H1 (cell line): ENCODE data around the gene IER5. TPM values are rescaled to one million over a fixed set of nuclear protein-coding genes. Genes with fewer than 3 reads are reported as not detected.

Experiments used
- CHD2 ChIP-seq: IDR thresholded peaks from 2 replicates; pipeline ENCODE4 v1.6.1; 2012; ENCODE audit warnings: low read length, improper control_type of control experiment
- EZH2 ChIP-seq: fragments of 200-600 bp; sonication (generic); IDR thresholded peaks from 2 replicates; pipeline ENCODE4 v1.7.1; 2012; ENCODE audit warnings: low read depth, mild to moderate bottlenecking, moderate library complexity, low read length, inconsistent platforms; ENCODE audit not compliant: severe bottlenecking
- HDAC2 ChIP-seq, 2 experiments: fragments of 300-600 bp in 1 of 2; sonication (generic) in 1 of 2; IDR thresholded peaks; 2 replicates each; pipeline ENCODE4 v1.6.1; 2011 to 2012; ENCODE audit warnings: low read depth in 2 of 2, low read length in 2 of 2, mild to moderate bottlenecking in 2 of 2, moderate library complexity in 2 of 2, borderline replicate concordance in 1 of 2, inconsistent platforms in 1 of 2
- MAFK ChIP-seq: IDR thresholded peaks from 2 replicates; pipeline ENCODE4 v1.6.1; 2012; ENCODE audit warnings: low read depth, mild to moderate bottlenecking, improper control_type of control experiment, low read length
- SAP30 ChIP-seq: fragments of 300-600 bp; sonication (generic); IDR thresholded peaks from 2 replicates; pipeline ENCODE4 v1.7.1; 2012; ENCODE audit warnings: low read length, moderate library complexity, mild to moderate bottlenecking, inconsistent platforms; ENCODE audit not compliant: insufficient read depth, insufficient replicate concordance
- SIN3A ChIP-seq, 2 experiments: IDR thresholded peaks in 1 of 2; conservative IDR thresholded peaks in 1 of 2; 2 replicates each; pipeline ENCODE4 v1.6.1; 2011 to 2012; ENCODE audit warnings: low read length in 2 of 2, improper control_type of control experiment in 1 of 2, low read depth in 1 of 2, mild to moderate bottlenecking in 1 of 2
- TAF1 ChIP-seq: IDR thresholded peaks from 2 replicates; pipeline ENCODE4 v1.6.1; 2011; ENCODE audit warnings: mild to moderate bottlenecking, low read depth, low read length
- YY1 ChIP-seq: IDR thresholded peaks from 2 replicates; pipeline ENCODE4 v1.6.1; 2011; ENCODE audit warnings: low read depth, mild to moderate bottlenecking, low read length
- polyA plus RNA-seq, 7 experiments: library from polyadenylated mRNA; depleted of rRNA in 3 of 7; stranded (reverse) in 5 of 7; unstranded in 2 of 7; fragments of >200 nt in 5 of 7; fragments of 200-250 nt in 2 of 7; gene quantifications; 1 replicate in 5 of 7; 2 replicates in 1 of 7; 4 replicates in 1 of 7; pipeline versions ENCODE4 v1.2.1 to v1.2.3, GENCODE V29; 2011 to 2013; ENCODE audit warnings: missing spikeins in 2 of 7, mixed read lengths in 2 of 7
- total RNA-seq: library from RNA; stranded (reverse); fragmentation: NEBNext Ultra II Directional; extraction: Animal tissue kit (Norgen Biotek cat#: 25700); gene quantifications from 2 replicates; pipeline ENCODE4 v1.2.1, GENCODE V29; 2021
- TF ChIP-seq, protein P1 (sequence below): fragments of 300-600 bp; sonication (generic); IDR thresholded peaks from 2 replicates; pipeline ENCODE4 v1.7.1; 2012; ENCODE audit warnings: low read length, moderate library complexity, mild to moderate bottlenecking, inconsistent platforms; ENCODE audit not compliant: insufficient replicate concordance
- TF ChIP-seq, protein P2 (sequence below): IDR thresholded peaks from 2 replicates; pipeline ENCODE4 v1.6.1; 2012; ENCODE audit warnings: inconsistent platforms

The IER5 gene
- total and polyA plus RNA-seq, 2 of the 8 experiments (the other 6 are each of a cell fraction or from before 2014, with no cell fraction given) = 3.5 to 7.7 TPM

DNA sequence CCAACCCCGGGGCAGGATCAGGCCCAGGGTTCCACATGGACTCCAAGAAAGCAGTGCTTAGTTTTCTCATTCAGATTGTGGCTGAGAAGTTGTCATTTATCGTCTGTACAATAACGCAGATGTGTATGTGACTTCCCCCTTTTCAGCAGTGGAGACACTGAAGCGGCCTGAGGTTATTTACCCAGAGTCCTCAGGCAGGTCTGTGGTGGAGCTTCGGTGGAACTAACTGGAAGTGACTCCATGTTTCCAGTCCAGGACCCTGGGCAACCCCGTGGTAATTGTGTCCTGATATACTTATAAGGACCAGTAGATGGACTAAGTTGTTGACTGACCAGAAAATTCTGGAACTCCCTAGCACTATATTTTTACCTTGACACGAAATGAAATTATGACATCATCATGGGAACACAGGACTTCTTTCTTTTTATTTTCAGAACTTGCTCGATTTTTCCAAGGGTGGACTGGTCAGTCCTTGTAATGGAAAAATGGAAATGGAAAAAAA, 1.0 kb upstream of the IER5 start (continued):
- TF ChIP-seq, protein P1, sequence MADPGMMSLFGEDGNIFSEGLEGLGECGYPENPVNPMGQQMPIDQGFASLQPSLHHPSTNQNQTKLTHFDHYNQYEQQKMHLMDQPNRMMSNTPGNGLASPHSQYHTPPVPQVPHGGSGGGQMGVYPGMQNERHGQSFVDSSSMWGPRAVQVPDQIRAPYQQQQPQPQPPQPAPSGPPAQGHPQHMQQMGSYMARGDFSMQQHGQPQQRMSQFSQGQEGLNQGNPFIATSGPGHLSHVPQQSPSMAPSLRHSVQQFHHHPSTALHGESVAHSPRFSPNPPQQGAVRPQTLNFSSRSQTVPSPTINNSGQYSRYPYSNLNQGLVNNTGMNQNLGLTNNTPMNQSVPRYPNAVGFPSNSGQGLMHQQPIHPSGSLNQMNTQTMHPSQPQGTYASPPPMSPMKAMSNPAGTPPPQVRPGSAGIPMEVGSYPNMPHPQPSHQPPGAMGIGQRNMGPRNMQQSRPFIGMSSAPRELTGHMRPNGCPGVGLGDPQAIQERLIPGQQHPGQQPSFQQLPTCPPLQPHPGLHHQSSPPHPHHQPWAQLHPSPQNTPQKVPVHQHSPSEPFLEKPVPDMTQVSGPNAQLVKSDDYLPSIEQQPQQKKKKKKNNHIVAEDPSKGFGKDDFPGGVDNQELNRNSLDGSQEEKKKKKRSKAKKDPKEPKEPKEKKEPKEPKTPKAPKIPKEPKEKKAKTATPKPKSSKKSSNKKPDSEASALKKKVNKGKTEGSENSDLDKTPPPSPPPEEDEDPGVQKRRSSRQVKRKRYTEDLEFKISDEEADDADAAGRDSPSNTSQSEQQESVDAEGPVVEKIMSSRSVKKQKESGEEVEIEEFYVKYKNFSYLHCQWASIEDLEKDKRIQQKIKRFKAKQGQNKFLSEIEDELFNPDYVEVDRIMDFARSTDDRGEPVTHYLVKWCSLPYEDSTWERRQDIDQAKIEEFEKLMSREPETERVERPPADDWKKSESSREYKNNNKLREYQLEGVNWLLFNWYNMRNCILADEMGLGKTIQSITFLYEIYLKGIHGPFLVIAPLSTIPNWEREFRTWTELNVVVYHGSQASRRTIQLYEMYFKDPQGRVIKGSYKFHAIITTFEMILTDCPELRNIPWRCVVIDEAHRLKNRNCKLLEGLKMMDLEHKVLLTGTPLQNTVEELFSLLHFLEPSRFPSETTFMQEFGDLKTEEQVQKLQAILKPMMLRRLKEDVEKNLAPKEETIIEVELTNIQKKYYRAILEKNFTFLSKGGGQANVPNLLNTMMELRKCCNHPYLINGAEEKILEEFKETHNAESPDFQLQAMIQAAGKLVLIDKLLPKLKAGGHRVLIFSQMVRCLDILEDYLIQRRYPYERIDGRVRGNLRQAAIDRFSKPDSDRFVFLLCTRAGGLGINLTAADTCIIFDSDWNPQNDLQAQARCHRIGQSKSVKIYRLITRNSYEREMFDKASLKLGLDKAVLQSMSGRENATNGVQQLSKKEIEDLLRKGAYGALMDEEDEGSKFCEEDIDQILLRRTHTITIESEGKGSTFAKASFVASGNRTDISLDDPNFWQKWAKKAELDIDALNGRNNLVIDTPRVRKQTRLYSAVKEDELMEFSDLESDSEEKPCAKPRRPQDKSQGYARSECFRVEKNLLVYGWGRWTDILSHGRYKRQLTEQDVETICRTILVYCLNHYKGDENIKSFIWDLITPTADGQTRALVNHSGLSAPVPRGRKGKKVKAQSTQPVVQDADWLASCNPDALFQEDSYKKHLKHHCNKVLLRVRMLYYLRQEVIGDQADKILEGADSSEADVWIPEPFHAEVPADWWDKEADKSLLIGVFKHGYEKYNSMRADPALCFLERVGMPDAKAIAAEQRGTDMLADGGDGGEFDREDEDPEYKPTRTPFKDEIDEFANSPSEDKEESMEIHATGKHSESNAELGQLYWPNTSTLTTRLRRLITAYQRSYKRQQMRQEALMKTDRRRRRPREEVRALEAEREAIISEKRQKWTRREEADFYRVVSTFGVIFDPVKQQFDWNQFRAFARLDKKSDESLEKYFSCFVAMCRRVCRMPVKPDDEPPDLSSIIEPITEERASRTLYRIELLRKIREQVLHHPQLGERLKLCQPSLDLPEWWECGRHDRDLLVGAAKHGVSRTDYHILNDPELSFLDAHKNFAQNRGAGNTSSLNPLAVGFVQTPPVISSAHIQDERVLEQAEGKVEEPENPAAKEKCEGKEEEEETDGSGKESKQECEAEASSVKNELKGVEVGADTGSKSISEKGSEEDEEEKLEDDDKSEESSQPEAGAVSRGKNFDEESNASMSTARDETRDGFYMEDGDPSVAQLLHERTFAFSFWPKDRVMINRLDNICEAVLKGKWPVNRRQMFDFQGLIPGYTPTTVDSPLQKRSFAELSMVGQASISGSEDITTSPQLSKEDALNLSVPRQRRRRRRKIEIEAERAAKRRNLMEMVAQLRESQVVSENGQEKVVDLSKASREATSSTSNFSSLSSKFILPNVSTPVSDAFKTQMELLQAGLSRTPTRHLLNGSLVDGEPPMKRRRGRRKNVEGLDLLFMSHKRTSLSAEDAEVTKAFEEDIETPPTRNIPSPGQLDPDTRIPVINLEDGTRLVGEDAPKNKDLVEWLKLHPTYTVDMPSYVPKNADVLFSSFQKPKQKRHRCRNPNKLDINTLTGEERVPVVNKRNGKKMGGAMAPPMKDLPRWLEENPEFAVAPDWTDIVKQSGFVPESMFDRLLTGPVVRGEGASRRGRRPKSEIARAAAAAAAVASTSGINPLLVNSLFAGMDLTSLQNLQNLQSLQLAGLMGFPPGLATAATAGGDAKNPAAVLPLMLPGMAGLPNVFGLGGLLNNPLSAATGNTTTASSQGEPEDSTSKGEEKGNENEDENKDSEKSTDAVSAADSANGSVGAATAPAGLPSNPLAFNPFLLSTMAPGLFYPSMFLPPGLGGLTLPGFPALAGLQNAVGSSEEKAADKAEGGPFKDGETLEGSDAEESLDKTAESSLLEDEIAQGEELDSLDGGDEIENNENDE = no peak
- TF ChIP-seq SAP30 (no peak), SIN3A (conservative IDR thresholded peaks at IDR 0.05 in 1 of 2, IDR thresholded peaks at IDR 0.05 in 1 of 2; ENCODE audit: low read depth in 1 of 2, low read length in 2 of 2) (no peak), TAF1 (no peak), CHD2 (no peak), YY1 (no peak), MAFK (no peak), EZH2 (no peak), HDAC2 (IDR thresholded peaks at IDR 0.05; ENCODE audit: borderline replicate concordance in 1 of 2, low read depth in 2 of 2, low read length in 2 of 2) (no peak)
- TF ChIP-seq, protein P2, sequence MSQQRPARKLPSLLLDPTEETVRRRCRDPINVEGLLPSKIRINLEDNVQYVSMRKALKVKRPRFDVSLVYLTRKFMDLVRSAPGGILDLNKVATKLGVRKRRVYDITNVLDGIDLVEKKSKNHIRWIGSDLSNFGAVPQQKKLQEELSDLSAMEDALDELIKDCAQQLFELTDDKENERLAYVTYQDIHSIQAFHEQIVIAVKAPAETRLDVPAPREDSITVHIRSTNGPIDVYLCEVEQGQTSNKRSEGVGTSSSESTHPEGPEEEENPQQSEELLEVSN = no peak
